Thyroid gland (tissue), 4 donors: Measurements from ENCODE around the gene TBC1D20.

ENCODE experiments used
- CTCF ChIP-seq, 6 experiments: fragments of 200-600 bp in 3 of 6; fragments of 450-650 bp in 3 of 6; sonication (generic) in 3 of 6; IDR thresholded peaks; one replicate each; pipeline ENCODE4 v1.5.1; 2016 to 2019; ENCODE audit warnings: antibody characterized with exemption in 6 of 6, mild to moderate bottlenecking in 2 of 6, inconsistent platforms in 1 of 6, moderate library complexity in 1 of 6
- POLR2A ChIP-seq, 2 donors: fragments of 450-650 bp; IDR thresholded peaks; one replicate each; pipeline ENCODE4 v1.6.1; 2017; ENCODE audit warnings: antibody characterized with exemption in 2 of 2, mild to moderate bottlenecking in 2 of 2, moderate library complexity in 1 of 2

GRCh38 chr20:460707-461106 is 1.6 kb downstream of the TBC1D20 start:
- no peak for TF ChIP-seq CTCF (IDR thresholded peaks at IDR 0.05)
- no peak for TF ChIP-seq POLR2A (IDR thresholded peaks at IDR 0.05)
